Prostate gland (tissue), 2 donors: ENCODE data around the gene RHBDL3.

ENCODE experiments used
- CTCF ChIP-seq, 4 experiments: fragments of 200-600 bp in 2 of 4; fragments of 450-650 bp in 2 of 4; sonication (generic) in 2 of 4; IDR thresholded peaks; 1 replicate in 3 of 4; 2 replicates in 1 of 4; pipeline ENCODE4 v1.5.1; 2016 to 2019; ENCODE audit warnings: antibody characterized with exemption in 4 of 4, mild to moderate bottlenecking in 2 of 4, moderate library complexity in 2 of 4
- POLR2A ChIP-seq: fragments of 450-650 bp; IDR thresholded peaks from one replicate; pipeline ENCODE4 v1.6.1; 2016; ENCODE audit warnings: antibody characterized with exemption, mild to moderate bottlenecking
- POLR2AphosphoS5 ChIP-seq: sonication (generic); formaldehyde crosslinking; IDR thresholded peaks from one replicate; pipeline ENCODE4 v1.6.1; 2017; ENCODE audit warnings: antibody characterized with exemption

- TF ChIP-seq POLR2A (no peak), CTCF (IDR thresholded peaks at IDR 0.05) (no peak), POLR2AphosphoS5 (no peak)
These were observed 92.0 kb downstream of the RHBDL3 start for GRCh38 chr17:32357615-32358014.
